ENCODE results near the gene SGF29. TPM values are rescaled to one million over a fixed set of nuclear protein-coding genes. Genes with fewer than 3 reads are reported as not detected.
A peak's percentile ranks its signal among the peaks of the same experiment; 100 is the strongest.
"Not testable (repeated sequence)": the region's sequence is repeated elsewhere in the genome, so short reads cannot be mapped to it uniquely, and the experiment has no call there.

Gene SGF29
- total RNA-seq, 3 donors from 2014 or later: 28.5 to 35.8 (median 28.8) TPM

GRCh38 chr16:28522792-28523191, 30.9 kb upstream of the SGF29 start:
- intact Hi-C loops (cut with DNase I; ENCODE audit: low total_unique reads): no loop called here
- Histone ChIP-seq H3K27me3 (no peaks in the 10 kb centered on the region), H3K4me3 (no peak overlapping the region), H3K36me3 (no peaks in the 10 kb centered on the region), H3K4me1 (peaks cover 0 to 6% of the 10 kb centered on the region in 2 donors), H3K9me3 (no peaks in the 10 kb centered on the region), H3K27ac (no peak overlapping the region)
- no peak for DNase-seq (ENCODE audit: low spot score in 2 of 2)
- TF ChIP-seq CTCF (IDR thresholded peaks at IDR 0.05): no peak
- TF ChIP-seq POLR2AphosphoS5 (IDR thresholded peaks at IDR 0.05): no peak
- no peak for TF ChIP-seq POLR2A (IDR thresholded peaks at IDR 0.05)

- intact Hi-C loops (cut with DNase I; ENCODE audit: low total_unique reads): no loop called here
- no peak for DNase-seq (ENCODE audit: low spot score in 2 of 2)
- Histone ChIP-seq H3K4me3 (no peak overlapping the region), H3K27me3 (no peaks in the 10 kb centered on the region), H3K9me3 (no peaks in the 10 kb centered on the region), H3K4me1 (peaks cover 0 to 6% of the 10 kb centered on the region in 2 donors), H3K27ac (peak overlapping the region in 1 of 2 donors; percentile 10), H3K36me3 (no peaks in the 10 kb centered on the region)
- TF ChIP-seq CTCF (IDR thresholded peaks at IDR 0.05): no peak
- no peak for TF ChIP-seq POLR2AphosphoS5 (IDR thresholded peaks at IDR 0.05)
- TF ChIP-seq POLR2A (IDR thresholded peaks at IDR 0.05): no peak
Measured at GRCh38 chr16:28524681-28525171, 29.0 kb upstream of the SGF29 start.

- Histone ChIP-seq H3K27ac (peak overlapping the region; percentile 26 to 60), H3K36me3 (no peaks in the 10 kb centered on the region), H3K4me1 (peaks cover 0 to 6% of the 10 kb centered on the region in 2 donors), H3K27me3 (no peaks in the 10 kb centered on the region), H3K9me3 (no peaks in the 10 kb centered on the region), H3K4me3 (no peak overlapping the region)
- intact Hi-C loops (cut with DNase I; ENCODE audit: low total_unique reads): no loop called here
- DNase-seq (ENCODE audit: low spot score in 2 of 2): no peak
- TF ChIP-seq POLR2A (IDR thresholded peaks at IDR 0.05) (no peak), CTCF (IDR thresholded peaks at IDR 0.05) (no peak), POLR2AphosphoS5 (IDR thresholded peaks at IDR 0.05) (no peak)
Measured at GRCh38 chr16:28526201-28527099, 27.3 kb upstream of the SGF29 start.

- DNase-seq (ENCODE audit: low spot score in 2 of 2); H3K27me3 ChIP-seq; H3K36me3 ChIP-seq; H3K4me1 ChIP-seq; H3K4me3 ChIP-seq; intact Hi-C loops (cut with DNase I; ENCODE audit: low total_unique reads); H3K9me3 ChIP-seq: not testable (repeated sequence)
- H3K27ac ChIP-seq: peak overlapping the region in 1 of 2 donors; percentile 46
Measured at GRCh38 chr16:28527100-28527785, 26.5 kb upstream of the SGF29 start.

- H3K36me3 ChIP-seq: no peaks in the 10 kb centered on the region
- no peaks in the 10 kb centered on the region for H3K9me3 ChIP-seq
- H3K27me3 ChIP-seq: no peaks in the 10 kb centered on the region
- no peak for DNase-seq (ENCODE audit: low spot score in 2 of 2)
- H3K4me3 ChIP-seq: no peak overlapping the region
- H3K27ac ChIP-seq: peak overlapping the region in 1 of 2 donors; percentile 52
- intact Hi-C loops (cut with DNase I; ENCODE audit: low total_unique reads): no loop called here
- H3K4me1 ChIP-seq: peaks cover 0 to 6% of the 10 kb centered on the region in 2 donors
- no peak for TF ChIP-seq CTCF (IDR thresholded peaks at IDR 0.05)
- no peak for TF ChIP-seq POLR2A (IDR thresholded peaks at IDR 0.05)
- TF ChIP-seq POLR2AphosphoS5 (IDR thresholded peaks at IDR 0.05): no peak
Measured at GRCh38 chr16:28527985-28528384, 25.7 kb upstream of the SGF29 start.

Data from breast epithelium (tissue), 4 donors.